ENCODE measurements around the gene MAJIN. TPM values are rescaled to one million over a fixed set of nuclear protein-coding genes. Genes with fewer than 3 reads are reported as not detected.

The MAJIN gene
- total and polyA plus RNA-seq, 9 of the 15 experiments (the other 6 are each of a cell fraction or from before 2014, with no cell fraction given) = 0.17 to 0.83 (median 0.24) TPM; not detected in 2

DNA sequence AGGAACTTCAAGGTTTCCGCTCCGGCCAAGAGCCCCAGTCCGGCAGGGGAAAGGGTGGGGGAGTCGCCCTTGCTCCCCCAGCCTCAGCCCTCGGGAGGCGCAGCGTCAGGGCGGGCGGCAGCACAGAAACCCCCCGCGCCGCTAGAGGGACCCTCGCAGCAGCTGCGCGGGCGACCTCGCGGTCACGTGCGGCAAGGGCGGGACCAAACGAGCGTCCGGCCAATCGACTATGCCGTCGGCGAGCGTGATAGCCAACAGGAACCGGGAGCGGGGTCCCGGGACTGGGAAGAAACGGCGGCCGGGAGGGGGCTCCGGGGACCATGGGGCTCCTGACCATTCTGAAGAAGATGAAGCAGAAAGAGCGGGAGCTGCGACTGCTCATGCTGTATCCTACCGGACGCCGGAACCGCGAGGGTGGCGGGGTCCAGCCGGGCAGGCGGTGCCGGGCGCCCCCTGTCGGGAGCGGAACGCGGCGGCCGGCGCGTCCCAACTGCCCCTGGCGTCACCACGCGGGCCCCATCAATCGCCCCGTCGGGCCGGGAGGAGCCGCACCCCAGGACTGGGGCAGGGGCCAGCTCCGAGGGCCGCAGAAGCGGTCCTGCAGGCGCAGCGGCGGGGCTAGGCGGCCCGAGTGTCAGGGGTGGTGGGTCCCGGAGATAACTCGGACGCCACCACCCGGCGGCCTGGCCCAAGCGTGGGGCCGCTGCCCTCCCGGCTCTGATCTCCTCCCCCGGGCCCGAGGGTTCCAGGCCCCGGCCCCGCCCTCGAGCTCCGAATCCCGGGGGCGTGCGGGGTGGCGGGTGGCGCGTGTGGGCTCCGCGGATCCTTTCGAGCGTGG is 42.2 kb upstream of the MAJIN start, which contains the start of gene ARL2 (continued):
- TF ChIP-seq HEY1 (CRISPR knock-in tag; IDR thresholded peaks at IDR 0.05; ENCODE audit: borderline replicate concordance) (no peak), SMARCE1 (IDR thresholded peaks at IDR 0.05) (no peak), POLR2A (conservative IDR thresholded peaks at IDR 0.05) (peak; percentile 76; the same call in 1 of the 2 replicates), HES1 (IDR thresholded peaks at IDR 0.05; ENCODE audit: low read depth) (no peak), ZKSCAN1 (IDR thresholded peaks at IDR 0.05; ENCODE audit: low read depth, low read length) (no peak), RUNX1 (IDR thresholded peaks at IDR 0.05; ENCODE audit: low read depth) (no peak), CUX1 (CRISPR knock-in tag; IDR thresholded peaks at IDR 0.05) (no peak), TAF1 (IDR thresholded peaks at IDR 0.05; ENCODE audit: control insufficient read depth, extremely low read depth, insufficient read depth, low read length, severe bottlenecking) (peak; percentile 12), ZNF232 (CRISPR knock-in tag; IDR thresholded peaks at IDR 0.05) (peak; percentile 96), KLF1 (tag; IDR thresholded peaks at IDR 0.05) (peak; percentile 77; the same call in 1 of the 2 replicates), NR1H2 (CRISPR knock-in tag; IDR thresholded peaks at IDR 0.05) (no peak), TCF3 (CRISPR knock-in tag; IDR thresholded peaks at IDR 0.05) (no peak; the same call in 1 of the 2 replicates), JUND (IDR thresholded peaks at IDR 0.05; ENCODE audit: borderline replicate concordance, low read depth, low read length) (peak; percentile 36; the same call in 1 of the 2 replicates), JUND (tag; IDR thresholded peaks at IDR 0.05; ENCODE audit: borderline replicate concordance, low read depth, low read length) (peak; percentile 56; the same call in 1 of the 3 replicates)
- TF ChIP-seq, protein P1, sequence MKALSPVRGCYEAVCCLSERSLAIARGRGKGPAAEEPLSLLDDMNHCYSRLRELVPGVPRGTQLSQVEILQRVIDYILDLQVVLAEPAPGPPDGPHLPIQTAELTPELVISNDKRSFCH (CRISPR knock-in tag; IDR thresholded peaks at IDR 0.05) = no peak
- TF ChIP-seq, protein P1 (tag; IDR thresholded peaks at IDR 0.05) = 0 out of 2 replicates have a peak, but pooled peaks have one; percentile 64
- TF ChIP-seq, protein P2, sequence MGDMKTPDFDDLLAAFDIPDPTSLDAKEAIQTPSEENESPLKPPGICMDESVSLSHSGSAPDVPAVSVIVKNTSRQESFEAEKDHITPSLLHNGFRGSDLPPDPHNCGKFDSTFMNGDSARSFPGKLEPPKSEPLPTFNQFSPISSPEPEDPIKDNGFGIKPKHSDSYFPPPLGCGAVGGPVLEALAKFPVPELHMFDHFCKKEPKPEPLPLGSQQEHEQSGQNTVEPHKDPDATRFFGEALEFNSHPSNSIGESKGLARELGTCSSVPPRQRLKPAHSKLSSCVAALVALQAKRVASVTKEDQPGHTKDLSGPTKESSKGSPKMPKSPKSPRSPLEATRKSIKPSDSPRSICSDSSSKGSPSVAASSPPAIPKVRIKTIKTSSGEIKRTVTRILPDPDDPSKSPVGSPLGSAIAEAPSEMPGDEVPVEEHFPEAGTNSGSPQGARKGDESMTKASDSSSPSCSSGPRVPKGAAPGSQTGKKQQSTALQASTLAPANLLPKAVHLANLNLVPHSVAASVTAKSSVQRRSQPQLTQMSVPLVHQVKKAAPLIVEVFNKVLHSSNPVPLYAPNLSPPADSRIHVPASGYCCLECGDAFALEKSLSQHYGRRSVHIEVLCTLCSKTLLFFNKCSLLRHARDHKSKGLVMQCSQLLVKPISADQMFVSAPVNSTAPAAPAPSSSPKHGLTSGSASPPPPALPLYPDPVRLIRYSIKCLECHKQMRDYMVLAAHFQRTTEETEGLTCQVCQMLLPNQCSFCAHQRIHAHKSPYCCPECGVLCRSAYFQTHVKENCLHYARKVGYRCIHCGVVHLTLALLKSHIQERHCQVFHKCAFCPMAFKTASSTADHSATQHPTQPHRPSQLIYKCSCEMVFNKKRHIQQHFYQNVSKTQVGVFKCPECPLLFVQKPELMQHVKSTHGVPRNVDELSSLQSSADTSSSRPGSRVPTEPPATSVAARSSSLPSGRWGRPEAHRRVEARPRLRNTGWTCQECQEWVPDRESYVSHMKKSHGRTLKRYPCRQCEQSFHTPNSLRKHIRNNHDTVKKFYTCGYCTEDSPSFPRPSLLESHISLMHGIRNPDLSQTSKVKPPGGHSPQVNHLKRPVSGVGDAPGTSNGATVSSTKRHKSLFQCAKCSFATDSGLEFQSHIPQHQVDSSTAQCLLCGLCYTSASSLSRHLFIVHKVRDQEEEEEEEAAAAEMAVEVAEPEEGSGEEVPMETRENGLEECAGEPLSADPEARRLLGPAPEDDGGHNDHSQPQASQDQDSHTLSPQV (IDR thresholded peaks at IDR 0.05) = peak; percentile 86

All from K562 (cell line).